Urothelium cell line (cell line): ENCODE results near the gene ADAM30.

Experiments used
- DNase-seq: peaks from one replicate; pipeline ENCODE4 v3.0.0; 2011; ENCODE audit warnings: low spot score, mixed read lengths
- FAIRE-seq: peaks from 2 replicates; lab custom pipeline; 2011; peaks lifted over from hg19 to GRCh38; lab: Jason Lieb, UNC

Gene ADAM30

GRCh38 chr1:119909890-119910596, 13.7 kb upstream of the ADAM30 start:
- DNase-seq (no peak), FAIRE-seq (no peak)

GRCh38 chr1:119908661-119909060, 12.3 kb upstream of the ADAM30 start:
- DNase-seq (no peak), FAIRE-seq (no peak)

- DNase-seq = no peak
- no peak for FAIRE-seq
These were observed 10.8 kb upstream of the ADAM30 start for GRCh38 chr1:119906927-119907652.

- no peak for FAIRE-seq
- DNase-seq = no peak
These were observed 7.1 kb upstream of the ADAM30 start for GRCh38 chr1:119903443-119903835.

GRCh38 chr1:119902775-119903442, 6.6 kb upstream of the ADAM30 start:
- DNase-seq (no peak), FAIRE-seq (no peak)

- no peak for FAIRE-seq
- no peak for DNase-seq
These were observed 2.8 kb upstream of the ADAM30 start for GRCh38 chr1:119898981-119899720.

- FAIRE-seq (no peak), DNase-seq (no peak)
These were observed 2.2 kb upstream of the ADAM30 start for GRCh38 chr1:119898530-119898929.

GRCh38 chr1:119895102-119895501, 1.2 kb downstream of the ADAM30 start:
- DNase-seq (no peak), FAIRE-seq (no peak)

GRCh38 chr1:119893827-119894700, 2.3 kb downstream of the ADAM30 start:
- no peak for FAIRE-seq
- no peak for DNase-seq

- FAIRE-seq (peak; percentile 48), DNase-seq (no peak)
These were observed 3.0 kb downstream of the ADAM30 start for GRCh38 chr1:119893238-119893791.

GRCh38 chr1:119891386-119891785, 4.9 kb downstream of the ADAM30 start:
- DNase-seq = no peak
- no peak for FAIRE-seq

GRCh38 chr1:119888476-119888875, 7.8 kb downstream of the ADAM30 start:
- FAIRE-seq (no peak), DNase-seq (no peak)

- FAIRE-seq (no peak), DNase-seq (no peak)
These were observed 8.9 kb downstream of the ADAM30 start for GRCh38 chr1:119887427-119887826.

GRCh38 chr1:119885903-119886783, 10.2 kb downstream of the ADAM30 start:
- FAIRE-seq = no peak
- peak; percentile 75 for DNase-seq

- DNase-seq = no peak
- FAIRE-seq = no peak
These were observed 11.6 kb downstream of the ADAM30 start for GRCh38 chr1:119884711-119885110.

- no peak for FAIRE-seq
- no peak for DNase-seq
These were observed 12.5 kb downstream of the ADAM30 start for GRCh38 chr1:119883826-119884225.

GRCh38 chr1:119882132-119883049, 13.9 kb downstream of the ADAM30 start:
- FAIRE-seq (no peak), DNase-seq (no peak)
